HG02759 (cell line): ENCODE data around the gene ACAD11.

Experiments used
- ATAC-seq: cut with Tn5 transposase; IDR thresholded peaks from one replicate; pipeline ENCODE4 v1.9.1; 2021; ENCODE audit warnings: mild to moderate bottlenecking, moderate library complexity; ENCODE audit not compliant: unreplicated experiment

Gene ACAD11

GRCh38 chr3:132659365-132660051 lies at the start of gene ACAD11:
ACAD11 (minus strand) TSS chr3:132659809; CDS start chr3:132659751, 58 bp downstream.
- peak; percentile 61 for ATAC-seq

- ATAC-seq: no peak
These were observed 44.1 kb upstream of the ACAD11 start for GRCh38 chr3:132703733-132704132.

- ATAC-seq: no peak
These were observed 35.8 kb upstream of the ACAD11 start for GRCh38 chr3:132695422-132695821.

- no peak for ATAC-seq
These were observed 35.4 kb upstream of the ACAD11 start for GRCh38 chr3:132694991-132695390.

- no peak for ATAC-seq
These were observed 30.4 kb upstream of the ACAD11 start for GRCh38 chr3:132690040-132690439.

GRCh38 chr3:132682201-132682600 lies 22.6 kb upstream of the ACAD11 start:
- no peak for ATAC-seq

- no peak for ATAC-seq
These were observed 21.8 kb upstream of the ACAD11 start for GRCh38 chr3:132681421-132681820.

- no peak for ATAC-seq
These were observed 20.3 kb upstream of the ACAD11 start for GRCh38 chr3:132679911-132680310.

- ATAC-seq: no peak
These were observed 15.8 kb upstream of the ACAD11 start for GRCh38 chr3:132675408-132675807.

- ATAC-seq: no peak
These were observed 9.7 kb upstream of the ACAD11 start for GRCh38 chr3:132669256-132669777.

- no peak for ATAC-seq
These were observed 5.7 kb upstream of the ACAD11 start for GRCh38 chr3:132665230-132665745.

DNA sequence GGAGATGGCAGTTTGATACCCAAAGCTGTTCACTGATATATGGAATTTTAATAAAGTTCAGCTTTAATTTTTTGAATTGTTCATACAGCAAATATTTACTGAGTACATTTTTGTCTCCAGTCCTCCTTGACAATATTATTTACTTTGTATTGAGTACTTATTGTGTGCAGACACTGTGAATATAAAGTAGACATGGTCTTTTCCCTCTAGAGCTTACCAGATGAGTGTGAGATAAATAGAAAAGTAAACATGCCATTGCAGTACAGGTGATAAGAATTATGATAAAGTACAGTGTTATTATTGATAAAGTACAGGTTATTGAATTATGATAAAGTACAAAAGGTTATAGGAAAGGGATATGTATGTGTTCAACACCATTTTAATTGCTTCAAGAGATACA lies 2.6 kb upstream of the ACAD11 start:
- ATAC-seq: no peak

GRCh38 chr3:132661101-132661500 lies 1.5 kb upstream of the ACAD11 start:
- ATAC-seq: no peak

- ATAC-seq: peak; percentile 5
These were observed 1.1 kb upstream of the ACAD11 start for GRCh38 chr3:132660811-132661070.

- ATAC-seq: peak; percentile 77
These were observed 622 bp upstream of the ACAD11 start, which contains the start of gene UBA5 for GRCh38 chr3:132660052-132660810. UBA5 (plus strand) TSS chr3:132660329; CDS start chr3:132660538, 209 bp downstream.

GRCh38 chr3:132659000-132659364 lies 627 bp downstream of the ACAD11 start:
- ATAC-seq: no peak

DNA sequence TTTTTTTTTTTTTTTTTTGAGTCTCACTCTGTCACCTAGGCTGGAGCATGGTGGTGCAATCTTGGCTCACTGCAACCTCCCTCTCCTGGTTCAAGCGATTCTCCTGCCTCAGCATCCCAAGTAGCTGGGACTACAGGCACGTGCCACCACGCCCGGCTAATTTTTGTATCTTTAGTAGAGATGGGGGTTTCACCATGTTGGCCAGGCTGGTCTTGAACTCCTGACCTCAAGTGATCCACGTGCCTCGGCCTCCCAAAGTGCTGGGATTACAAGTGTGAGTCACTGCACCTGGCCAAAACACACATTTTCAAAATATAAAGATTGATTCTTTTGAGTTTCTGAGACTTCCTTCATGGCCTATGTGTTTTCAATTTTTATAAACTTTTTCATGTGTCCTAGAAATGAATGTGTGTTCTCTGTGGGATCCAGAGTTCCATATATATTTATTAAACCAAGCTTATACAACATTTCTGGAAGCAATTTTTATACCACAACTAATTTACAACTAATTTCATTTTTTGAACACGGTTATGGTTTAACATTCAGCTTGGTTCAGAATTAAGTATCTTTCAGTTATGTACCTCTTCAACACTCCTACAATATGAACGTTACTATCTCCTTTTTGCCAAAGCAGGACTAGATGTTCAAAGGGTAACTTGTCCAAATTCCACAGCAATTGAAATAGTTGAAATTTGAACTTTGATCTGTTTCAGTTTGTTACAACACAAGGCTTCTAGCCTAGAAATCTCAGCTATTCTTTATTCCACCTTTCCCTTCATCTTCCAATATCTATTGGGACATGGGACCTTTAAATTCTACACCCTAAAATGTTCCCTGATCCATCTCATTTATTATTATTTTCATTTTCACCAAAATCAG lies 1.5 kb downstream of the ACAD11 start:
- ATAC-seq: no peak

DNA sequence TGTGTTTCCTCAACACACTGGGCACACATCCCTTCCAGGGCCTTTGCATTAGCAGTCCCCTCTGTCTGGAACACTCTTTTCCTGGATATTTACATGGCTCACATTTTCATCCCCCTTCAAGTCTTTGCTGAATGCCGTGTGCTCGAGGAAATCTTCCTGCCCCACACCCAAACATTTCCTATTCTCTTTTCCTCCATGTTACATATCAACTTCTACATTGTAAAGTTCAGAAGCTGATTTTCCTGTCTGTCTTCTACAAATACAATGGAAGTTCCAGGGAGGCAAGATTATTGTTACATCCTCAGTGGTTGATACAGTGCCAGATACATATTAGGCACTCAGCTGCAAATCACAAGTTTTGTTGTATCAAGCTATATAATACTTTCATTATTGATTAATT lies 4.1 kb downstream of the ACAD11 start:
- ATAC-seq: no peak

GRCh38 chr3:132654721-132655120 lies 4.9 kb downstream of the ACAD11 start:
- no peak for ATAC-seq

DNA sequence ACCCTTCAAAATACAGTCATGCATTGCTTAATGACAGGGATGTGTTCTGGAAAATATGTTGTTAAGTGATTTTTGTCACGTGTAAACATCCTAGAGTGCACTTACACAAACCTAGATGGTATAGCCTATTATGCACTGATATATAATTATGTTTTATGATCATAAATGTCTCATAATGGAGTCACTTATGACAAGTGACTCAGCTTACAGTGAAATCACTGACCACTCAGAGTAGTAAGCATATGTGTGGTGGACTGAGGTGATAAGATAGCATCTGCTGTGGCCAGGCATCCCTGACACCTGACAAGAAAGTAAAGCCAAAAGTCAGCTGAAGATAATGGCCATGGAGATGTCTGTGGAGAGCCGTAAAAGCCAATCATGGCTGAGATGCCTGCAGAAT lies 5.4 kb downstream of the ACAD11 start:
- ATAC-seq: no peak

DNA sequence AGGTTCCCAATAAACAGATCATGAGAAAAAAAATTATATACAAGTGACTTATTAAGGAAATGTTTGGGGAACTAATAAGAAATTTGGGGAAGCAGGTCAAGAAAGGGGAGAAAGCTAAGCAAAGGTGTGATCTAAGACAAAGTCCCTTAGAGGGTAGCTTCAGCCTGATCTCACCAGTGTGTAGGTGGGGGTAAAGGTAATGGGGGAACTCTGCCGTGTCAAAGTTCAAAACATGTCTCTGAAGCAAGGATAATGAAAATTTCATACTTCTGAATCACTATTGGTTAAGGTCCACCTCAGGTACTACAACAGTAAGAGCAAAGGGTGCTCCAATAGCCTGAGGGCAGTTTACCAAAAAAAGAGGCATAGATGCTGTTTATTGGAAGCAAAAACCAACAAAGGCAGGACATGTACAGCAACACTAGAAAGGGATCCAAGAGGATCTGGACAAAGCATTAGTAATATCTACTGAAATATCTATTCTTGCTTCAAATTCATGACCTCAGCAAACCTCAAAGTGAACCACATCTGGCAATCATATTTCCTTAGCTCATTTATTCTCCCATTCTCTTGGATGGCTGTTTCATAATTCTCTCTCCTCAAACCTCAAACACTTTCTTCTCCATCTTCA lies 6.9 kb downstream of the ACAD11 start:
- no peak for ATAC-seq
